GM19467 (cell line): ENCODE measurements around the gene SPOCK1.

Source experiments
- ATAC-seq: cut with Tn5 transposase; IDR thresholded peaks from one replicate; pipeline ENCODE4 v1.9.1; 2021; ENCODE audit warnings: mild to moderate bottlenecking, moderate library complexity; ENCODE audit not compliant: unreplicated experiment

Gene SPOCK1

DNA sequence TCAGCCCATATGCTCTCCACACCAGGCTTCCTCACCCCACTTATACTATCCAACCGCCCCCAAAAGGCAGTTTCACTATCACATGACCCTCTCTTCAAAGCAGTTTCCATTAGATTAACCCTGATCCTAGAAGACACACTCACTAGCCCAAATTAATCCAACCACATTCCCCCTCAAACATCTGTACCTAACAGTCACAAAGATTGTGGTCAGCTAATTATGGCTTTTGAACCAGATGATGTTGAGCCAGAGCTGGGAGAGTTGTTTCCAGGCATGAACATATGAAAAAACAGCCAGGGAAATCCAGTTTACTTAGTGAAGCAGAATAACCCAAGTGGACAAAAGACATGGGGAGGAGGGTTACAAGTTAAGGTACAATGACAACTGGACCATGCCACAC, 131.2 kb downstream of the SPOCK1 start:
- ATAC-seq, result no peak

DNA sequence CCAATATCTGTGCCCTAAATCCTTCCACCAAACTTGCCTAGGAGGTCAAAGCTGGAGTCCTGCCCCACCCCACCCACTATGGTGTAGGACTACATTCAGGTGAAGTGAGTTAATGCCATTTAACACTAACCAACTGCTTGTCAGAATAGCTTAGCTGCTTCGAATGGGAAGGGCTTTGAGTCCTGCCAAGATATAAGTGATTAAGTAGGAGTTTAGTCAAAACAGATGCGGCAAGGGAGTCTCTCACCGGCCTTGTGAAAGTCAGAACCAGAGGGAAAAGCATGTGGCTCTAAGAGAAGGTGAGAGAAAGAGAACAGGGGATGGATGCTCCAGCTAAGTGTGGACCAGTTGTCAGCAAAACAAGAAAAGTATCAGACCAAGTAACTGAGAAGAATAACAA, 132.6 kb downstream of the SPOCK1 start:
- no peak for ATAC-seq

DNA sequence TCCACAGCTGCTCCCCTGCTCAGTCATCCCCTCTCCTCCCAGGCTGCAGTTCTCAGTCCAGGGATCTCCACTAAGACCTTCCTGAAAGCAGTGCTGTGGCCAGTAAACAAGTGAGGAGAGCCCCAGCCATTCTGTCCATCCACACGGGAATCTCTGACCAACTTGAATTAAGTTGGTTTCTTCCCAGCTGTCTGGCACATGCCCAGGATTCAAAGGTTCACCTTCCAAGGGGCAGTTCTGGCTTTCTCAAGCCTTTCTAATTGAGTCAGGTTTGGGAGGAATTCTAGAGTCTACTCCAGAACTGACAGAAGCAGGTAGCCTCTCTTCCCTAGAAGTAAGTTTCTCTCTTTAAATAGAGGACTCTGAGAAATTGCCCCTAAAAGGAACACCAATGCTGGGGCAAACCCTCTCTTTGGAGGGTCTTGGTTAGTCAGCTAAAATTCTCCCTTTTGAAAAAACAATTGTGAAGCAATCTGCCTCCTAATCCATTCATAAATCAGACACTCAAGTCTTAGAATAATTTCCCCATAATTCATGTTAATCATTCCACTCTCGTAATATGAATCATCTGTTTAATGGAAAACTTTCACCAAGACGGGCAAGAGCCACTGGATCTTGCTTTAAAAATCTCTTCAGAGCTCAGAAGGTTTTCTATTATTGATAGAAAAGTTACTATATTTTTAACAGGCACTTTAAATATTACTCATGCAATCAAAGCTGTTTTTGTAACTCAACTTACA, 133.8 kb downstream of the SPOCK1 start:
- no peak for ATAC-seq

DNA sequence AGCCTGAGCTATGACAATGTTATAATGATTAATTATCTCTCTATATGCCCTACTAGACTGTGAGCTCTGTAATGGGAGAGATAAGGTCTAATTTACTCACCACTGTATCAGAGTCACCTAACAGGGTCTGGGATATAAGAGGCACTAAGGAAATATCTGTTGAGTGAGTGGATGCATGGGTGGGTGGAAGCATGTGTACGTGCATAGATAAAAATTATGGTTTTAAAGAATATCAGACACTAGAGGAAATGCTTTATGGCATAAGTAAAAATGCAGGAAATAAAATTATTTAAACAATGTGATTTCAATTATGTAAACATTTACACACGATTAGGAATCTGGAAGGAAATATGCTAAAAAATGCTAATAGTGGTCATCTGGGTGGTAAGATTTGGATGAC, 137.8 kb downstream of the SPOCK1 start:
- no peak for ATAC-seq

DNA sequence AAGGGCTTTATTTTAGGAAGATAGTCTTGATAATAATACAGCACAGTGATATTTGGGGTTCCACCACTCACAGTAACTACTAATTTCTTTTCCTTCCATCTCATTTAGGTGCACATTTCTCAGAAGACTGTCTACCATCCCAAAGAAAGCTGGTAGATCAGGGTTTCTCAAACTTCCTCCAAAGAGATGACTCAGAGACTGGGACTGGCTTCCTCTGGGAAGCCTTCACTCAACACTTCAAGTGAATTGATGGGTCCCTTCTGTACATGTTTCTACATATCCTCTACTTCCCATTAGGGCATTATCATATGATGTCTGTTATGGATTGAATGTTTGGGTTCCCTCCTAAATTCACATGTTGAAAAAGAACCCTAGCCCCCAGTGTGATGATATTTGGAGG, 138.5 kb downstream of the SPOCK1 start:
- ATAC-seq, result no peak

DNA sequence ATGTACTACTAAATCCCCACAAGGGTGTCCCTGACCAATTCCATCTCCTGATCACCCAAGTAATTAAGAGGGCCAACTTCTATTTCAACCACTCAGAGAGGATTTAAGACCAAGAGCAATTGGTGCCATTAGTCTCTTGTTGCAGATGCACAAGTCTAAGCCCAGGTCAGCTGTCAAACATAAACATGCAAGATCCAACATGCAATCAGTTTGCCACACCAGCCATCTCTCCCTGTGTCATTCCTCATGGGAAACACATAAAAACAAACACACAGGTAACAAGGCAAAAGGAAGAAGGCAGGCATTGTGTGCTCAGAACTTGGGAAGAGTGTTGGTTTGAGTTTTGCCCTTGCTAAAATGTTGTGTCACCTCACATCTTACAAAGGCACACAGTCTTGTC, 139.2 kb downstream of the SPOCK1 start:
- ATAC-seq, result no peak

DNA sequence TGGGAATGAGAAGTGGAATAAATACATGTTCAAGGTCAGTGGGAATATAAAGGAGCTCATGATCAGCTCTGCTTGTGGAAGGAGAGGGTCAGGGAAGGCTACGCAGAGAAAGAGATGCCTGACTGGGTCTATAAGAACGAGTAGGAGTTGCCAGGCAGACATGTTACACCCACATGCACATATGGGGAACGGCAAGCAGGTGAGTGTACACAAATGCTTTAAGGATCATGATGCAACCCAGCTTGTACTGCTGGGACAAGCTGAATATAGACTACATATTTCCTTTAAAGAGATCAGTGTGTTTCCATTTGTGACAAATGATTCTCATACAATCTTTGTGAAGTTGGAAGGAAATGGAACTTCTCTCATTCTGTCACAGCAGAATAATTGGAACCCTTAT, 141.7 kb downstream of the SPOCK1 start:
- no peak for ATAC-seq

DNA sequence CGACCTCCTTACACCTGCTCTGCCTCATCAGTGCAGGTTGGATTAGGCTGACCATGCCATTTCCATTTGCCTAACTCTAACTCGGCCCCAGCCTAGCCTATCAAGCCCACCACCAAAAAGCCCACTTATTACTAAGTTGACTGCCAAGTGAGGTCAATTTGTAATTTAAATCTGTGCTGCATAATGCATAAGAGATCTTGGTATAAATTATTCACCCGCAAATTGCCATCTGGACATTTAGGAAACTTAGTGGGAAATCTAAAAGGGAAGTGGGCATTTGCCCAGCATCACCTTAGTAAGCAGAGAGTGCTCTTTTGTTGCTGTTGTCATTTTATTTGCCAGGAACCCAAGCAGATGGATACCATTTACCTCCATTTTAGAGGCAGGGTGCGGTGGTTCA, 143.0 kb downstream of the SPOCK1 start:
- ATAC-seq, result no peak

DNA sequence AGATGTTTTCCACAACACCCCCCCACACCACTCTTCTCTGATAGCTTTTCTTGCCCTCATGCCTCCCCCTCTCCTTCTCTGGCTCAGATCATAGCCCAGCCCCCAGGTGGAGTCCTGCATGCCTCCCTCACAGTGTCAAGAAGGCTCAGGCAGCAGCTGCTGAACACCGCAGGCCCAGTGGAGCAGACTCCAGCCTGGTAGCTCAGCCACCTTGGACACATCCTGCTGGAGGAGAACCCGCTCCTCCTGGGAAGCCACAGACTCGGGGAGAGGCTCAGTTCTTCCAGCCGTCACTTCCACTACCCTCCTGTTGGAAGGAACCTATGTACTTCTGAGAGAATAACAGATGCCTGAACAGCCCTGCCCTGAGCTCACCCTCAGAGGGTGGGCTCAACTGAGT, 143.4 kb downstream of the SPOCK1 start:
- ATAC-seq, result no peak

DNA sequence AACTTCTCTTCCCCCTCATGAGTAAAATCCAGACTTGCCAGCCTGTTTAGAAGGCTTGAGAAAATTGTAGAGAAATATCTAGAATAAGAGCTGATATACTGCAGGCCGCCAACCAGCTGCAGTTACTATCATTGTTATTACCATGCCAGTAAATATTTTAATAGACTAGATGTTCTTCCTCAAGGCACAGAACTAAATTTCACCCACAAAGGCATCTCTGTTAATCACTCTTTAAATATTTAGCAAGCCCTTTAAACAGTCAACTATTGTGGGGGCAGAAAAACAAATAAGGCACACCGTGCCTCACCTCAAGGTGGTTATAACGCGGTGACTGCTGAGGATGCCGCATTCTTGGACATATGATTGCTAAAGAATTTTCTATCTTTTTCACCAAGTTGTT, 147.0 kb downstream of the SPOCK1 start:
- no peak for ATAC-seq

DNA sequence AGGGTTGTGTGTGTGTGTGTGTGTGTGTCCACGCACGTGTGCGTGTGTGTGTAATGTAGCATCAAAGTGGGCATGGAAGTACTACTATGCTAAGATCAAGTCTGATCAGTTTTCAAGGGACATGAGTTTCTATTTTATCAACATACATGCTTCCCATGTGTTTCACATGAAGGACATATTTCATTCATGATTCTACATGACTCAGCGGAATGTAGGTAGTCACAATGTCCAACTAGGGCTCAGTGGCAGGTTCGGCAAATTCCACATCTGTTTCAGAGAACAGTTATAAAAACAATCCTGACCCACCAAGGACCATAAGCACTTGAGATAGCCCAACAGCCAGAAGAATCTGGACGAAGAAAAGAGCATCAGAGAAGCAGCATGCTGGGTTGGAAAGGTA, 148.3 kb downstream of the SPOCK1 start:
- no peak for ATAC-seq

DNA sequence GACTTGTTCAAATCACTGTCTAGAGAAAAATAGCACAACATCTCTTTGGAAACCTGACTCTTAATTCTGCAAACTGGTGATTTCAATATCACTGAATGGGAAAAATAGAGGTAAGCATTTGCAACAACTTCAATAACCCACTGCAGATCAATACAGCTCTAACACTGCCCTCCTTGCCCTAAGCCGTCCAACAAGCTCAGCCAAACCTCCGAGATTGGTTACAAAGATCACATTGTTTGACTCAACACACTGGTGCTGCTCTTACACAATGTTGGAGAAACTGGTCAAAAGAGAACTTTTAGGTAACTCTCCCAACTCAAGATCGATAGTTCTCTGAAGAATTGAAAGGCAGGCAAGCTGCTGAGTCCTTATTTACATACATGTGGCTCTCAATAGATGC, 150.4 kb downstream of the SPOCK1 start:
- no peak for ATAC-seq

DNA sequence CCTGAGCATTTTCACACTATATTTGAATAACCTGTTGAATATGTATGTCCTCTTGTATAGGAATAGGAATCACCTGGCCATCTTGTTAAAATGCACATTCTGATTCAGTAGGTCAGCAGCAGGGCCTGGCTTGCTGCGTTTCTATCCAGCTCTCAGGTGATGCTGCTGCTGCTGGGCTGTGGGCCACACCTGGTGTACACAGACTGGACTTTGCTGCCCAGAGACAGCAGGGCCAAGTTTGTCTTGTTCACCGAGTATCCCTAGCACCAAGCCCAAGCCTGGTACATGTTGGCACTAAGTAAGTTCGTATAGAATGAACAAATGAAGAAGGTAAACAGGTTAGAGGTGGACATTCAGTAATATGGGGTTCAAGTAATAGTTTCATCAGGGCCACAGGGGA, 151.3 kb downstream of the SPOCK1 start:
- no peak for ATAC-seq

DNA sequence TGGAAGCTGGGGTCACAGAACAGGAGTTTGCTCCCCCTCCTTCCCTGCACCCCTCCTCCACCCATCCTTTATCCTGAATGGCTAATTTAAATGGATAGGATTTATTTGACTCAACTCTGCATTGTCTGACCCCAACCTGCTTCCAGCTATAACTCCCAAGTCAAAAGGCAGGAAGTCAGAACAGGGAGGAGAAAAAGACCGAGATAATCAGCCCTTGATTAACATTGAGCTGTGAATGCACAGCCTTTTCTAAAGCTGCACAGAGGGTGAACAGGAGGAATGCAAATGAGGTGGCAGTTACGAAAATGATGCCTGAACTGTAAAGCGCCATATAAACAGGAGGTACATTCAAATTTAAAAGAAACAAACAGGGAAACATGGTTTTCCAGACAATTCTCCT, 152.8 kb downstream of the SPOCK1 start:
- ATAC-seq, result no peak

DNA sequence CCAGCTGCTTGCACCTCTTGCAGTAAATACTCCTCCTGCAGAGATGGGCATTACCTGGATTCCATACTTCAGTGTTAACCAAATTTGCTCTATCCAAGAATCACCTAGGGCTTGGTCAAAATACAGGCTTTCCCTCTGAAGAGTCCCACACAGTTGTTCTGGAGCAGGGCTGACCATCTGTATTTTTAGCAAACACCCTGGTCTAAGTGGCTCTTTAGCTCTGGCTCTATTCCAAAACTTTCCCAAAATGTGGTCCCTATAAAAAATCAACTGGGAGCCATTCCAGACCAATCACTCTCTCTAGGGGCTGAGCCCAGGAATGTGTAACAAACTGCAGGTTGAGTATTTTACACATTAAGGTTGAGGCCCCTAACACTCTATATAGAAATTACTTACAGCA, 153.7 kb downstream of the SPOCK1 start:
- no peak for ATAC-seq

DNA sequence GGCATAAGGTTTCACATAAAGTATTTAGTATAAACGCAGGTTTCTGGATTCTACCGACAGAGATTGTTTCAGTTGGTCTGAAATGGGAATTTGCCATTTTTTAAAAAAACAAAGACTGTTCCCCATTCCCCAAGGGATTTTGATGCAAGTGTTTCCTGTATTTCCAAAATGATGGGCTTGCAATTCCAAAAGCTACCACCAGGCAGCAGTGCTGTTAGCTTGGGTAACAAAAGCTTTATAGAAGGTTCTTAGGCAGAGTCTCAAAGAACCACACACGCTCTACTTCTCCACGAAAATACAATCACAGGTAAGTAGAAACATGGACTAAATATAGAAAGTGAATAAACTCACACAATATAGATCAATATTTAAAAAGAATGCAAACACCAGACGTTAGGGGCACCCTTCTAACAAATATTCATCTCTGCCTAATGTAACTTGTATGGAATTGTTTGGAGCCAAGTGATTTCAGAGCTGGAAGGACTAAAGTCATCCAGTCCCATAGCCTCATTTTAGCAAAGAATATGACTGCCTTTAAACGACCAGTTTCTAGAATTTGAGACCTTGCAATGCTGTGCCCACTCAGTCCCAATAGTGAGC, 154.3 kb downstream of the SPOCK1 start:
- no peak for ATAC-seq

DNA sequence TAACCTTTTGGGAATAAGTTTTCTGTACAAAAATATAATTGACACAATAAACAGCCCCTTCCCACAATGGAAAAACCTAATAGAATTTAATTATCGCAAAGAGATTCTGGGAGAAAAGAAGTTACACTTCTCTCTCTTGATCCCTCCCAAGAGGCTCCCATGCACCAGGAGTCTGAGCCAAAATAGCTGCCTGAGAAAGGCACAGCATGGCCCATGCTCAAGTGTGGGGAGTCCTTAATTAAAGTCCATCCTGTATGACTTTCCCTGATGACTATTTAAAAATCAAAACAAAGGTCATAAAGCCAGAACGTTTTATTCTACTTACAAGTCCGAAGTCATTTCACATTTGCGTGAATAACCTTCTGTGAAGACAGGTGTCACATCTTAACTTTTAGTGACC, 155.1 kb downstream of the SPOCK1 start:
- ATAC-seq, result no peak

DNA sequence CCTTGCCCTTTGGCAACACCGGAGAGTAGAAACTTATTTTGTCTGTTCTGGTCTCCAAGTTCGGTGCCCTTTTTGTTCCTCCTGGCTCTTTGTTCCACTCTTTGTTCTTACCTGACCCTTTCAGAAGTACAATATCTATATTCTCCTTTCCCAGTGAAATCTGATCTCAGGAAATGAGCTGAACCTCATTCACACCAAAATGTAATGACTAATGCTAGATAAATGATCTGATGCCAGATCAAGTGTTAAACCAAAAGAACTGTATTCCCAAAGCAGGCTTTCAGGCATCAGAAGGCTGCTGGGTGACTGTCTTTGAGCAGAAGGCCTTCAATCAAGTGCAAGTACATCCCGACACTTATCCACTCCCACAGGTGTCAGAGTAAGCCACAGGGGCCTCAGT, 156.4 kb downstream of the SPOCK1 start:
- ATAC-seq, result no peak

DNA sequence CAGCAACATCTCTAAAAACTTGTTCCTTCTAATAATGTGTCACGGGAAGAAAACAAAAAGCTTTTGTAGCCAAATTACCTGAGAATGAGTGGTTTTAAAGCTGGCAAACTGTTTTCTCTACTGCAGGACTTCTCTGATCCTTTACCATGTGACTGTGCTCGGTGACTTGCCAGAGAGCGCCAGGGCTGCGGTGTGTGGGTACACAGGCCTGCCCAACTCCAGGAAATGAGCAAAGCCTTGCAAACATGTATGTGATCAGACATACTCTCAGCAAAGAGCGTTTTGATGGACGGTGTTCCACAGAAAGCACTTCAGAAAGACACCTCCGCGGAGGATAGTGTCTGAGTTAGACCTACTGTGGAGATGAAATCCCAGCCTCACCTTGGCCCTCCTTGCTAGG, 157.3 kb downstream of the SPOCK1 start:
- ATAC-seq, result no peak

DNA sequence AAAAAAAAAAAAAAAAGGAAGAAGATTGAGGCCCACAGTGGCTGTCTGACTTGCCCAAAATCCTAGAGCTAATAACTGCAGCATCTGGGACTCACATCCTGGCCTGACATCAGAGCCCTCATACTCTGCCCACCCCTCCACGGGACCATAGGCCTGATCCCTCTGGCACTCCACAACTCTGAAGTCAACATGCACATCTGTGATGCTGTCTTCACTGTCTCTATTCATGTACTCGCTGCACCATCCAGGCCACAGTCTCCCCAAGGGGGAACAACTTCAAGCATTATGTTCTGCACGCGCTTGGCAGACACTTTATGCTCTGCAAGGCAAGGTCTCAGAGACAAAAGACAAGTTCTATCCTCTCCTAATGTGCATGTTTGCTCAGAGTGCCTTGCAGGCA, 158.2 kb downstream of the SPOCK1 start:
- no peak for ATAC-seq

DNA sequence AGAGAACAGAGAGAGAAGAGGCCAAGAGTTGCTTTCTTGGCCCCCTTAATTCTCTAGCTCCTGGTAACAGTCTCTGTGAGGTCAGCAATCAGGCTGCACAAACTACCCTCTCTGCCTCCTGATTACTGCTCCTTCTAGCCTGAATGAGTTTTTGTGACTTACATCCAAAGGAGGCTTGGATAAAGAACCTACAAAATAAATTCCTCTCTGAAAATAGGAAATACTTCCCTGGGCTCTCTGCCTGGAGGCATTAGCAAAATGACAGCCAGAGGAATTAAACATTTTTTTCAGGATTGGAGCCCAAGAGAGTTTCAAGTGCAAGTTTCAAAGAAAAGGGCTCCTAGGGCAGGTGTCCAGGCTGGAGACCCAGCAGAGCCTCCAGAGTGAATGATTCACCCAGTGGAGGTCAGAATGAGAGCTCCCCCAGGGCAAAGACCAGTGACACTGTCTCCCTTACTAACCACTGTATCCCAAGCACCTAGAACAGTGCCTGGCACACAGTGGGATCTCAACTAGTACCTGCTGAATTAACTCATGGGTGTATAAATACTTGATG, 162.5 kb downstream of the SPOCK1 start:
- no peak for ATAC-seq

DNA sequence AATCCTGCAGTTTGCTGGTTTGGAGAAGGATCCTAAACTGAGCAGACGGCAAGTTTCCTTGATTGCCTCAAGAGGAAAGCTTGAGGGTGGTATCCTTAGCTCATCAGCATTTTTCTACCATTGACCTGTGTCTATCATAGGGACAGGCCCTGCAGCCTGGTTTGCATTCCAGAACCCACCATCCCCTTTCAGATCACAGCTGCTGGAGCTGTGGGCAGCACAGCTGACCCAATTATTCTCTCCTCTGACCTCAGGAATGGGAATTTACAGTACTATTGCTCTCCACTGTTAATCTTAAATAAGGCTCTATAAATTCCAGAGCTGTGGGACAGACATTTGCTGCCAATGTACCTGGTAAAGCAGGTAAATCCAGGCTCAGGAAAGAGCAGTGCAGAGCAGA, 163.0 kb downstream of the SPOCK1 start:
- ATAC-seq, result no peak

DNA sequence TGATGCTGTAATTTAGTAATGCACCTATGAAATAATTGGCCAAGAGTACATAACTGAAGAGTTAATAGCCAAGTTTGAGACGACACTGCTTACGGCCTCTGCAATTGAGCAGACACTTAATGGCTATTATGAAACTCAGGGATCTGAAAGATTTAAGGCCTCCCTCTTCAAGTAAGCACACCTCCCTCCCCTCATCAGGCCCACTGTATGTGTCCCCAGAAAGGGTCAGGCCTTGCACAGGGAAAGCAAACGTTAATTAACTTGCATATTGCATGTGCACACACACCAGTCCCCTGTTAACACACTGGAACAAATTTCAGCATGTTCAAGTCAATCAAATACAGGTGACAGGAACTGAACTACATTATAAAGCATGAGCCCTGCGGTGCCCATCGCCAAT, 163.6 kb downstream of the SPOCK1 start:
- ATAC-seq, result no peak
